Heart right ventricle (tissue), 16 donors: ENCODE measurements around the gene CCDC182. TPM values are rescaled to one million over a fixed set of nuclear protein-coding genes. Genes with fewer than 3 reads are reported as not detected.

Source experiments
- ATAC-seq, 8 donors: fragments of 200-7000 bp; cut with Tn5 transposase; one replicate each; pipeline ENCODE4 v1.9.1; 2020; ENCODE audit warnings: mild to moderate bottlenecking in 8 of 8, moderate library complexity in 8 of 8, moderate number of reproducible peaks in 1 of 8
- DNase-seq, 2 donors: peaks; one replicate each; pipeline ENCODE4 v3.0.0-alpha.2; 2020
- H3K27ac ChIP-seq, 10 donors: fragments of 200-600 bp; sonication (generic) in 2 of 10; one replicate each; pipeline versions ENCODE4 v1.5.0 to v1.8.0; 2020 to 2022; ENCODE audit warnings: mild to moderate bottlenecking in 3 of 10
- H3K27me3 ChIP-seq, 7 donors: fragments of 200-600 bp; one replicate each; pipeline ENCODE4 v1.8.0; 2021 to 2022; ENCODE audit warnings: mild to moderate bottlenecking in 2 of 7
- H3K36me3 ChIP-seq, 9 donors: fragments of 200-600 bp; sonication (generic) in 1 of 9; one replicate each; pipeline versions ENCODE4 v1.5.0 to v1.8.0; 2020 to 2022; ENCODE audit warnings: mild to moderate bottlenecking in 2 of 9
- H3K4me1 ChIP-seq, 9 donors: fragments of 200-600 bp; sonication (generic) in 1 of 9; one replicate each; pipeline versions ENCODE4 v1.5.0 to v1.8.0; 2020 to 2022; ENCODE audit warnings: mild to moderate bottlenecking in 4 of 9
- H3K4me3 ChIP-seq, 10 donors: fragments of 200-600 bp; sonication (generic) in 2 of 10; one replicate each; pipeline versions ENCODE4 v1.5.0 to v1.8.0; 2020 to 2022; ENCODE audit warnings: mild to moderate bottlenecking in 7 of 10, moderate library complexity in 2 of 10
- H3K9me3 ChIP-seq, 11 donors: fragments of 200-600 bp in 10 of 11; sonication (generic) in 2 of 11; one replicate each; pipeline versions ENCODE4 v1.5.0 to v1.8.0; 2013 to 2022; ENCODE audit warnings: mild to moderate bottlenecking in 2 of 11, control low read depth in 1 of 11, moderate library complexity in 1 of 11
- CTCF ChIP-seq, 9 donors: fragments of 200-600 bp; sonication (generic) in 2 of 9; IDR thresholded peaks; one replicate each; pipeline versions ENCODE4 v1.5.0 to v1.8.0; 2021 to 2022; ENCODE audit warnings: antibody characterized with exemption in 9 of 9, mild to moderate bottlenecking in 5 of 9, moderate library complexity in 1 of 9
- WGBS, 2 donors: extraction: QIAGEN DNeasy Blood & Tissue Kit; methylation state at CpG; one replicate each; pipeline ENCODE4 v1.1.7; 2013; ENCODE audit warnings: inconsistent platforms in 1 of 2; 5-methylcytosine and 5-hydroxymethylcytosine counted together
- intact Hi-C, 10 donors: fragments of 100-400 bp; cut with DNase I; formaldehyde crosslinking; loops; one replicate each; pipeline versions ENCODE4 v1.11.1 to v1.14.2; 2022
- polyA plus RNA-seq, 2 donors: library from polyadenylated mRNA; stranded (reverse); fragments of 200-250 nt; gene quantifications; one replicate each; pipeline ENCODE4 v1.2.3, GENCODE V29; 2013
- total RNA-seq, 10 donors: library from RNA; stranded (reverse); fragmentation: NEBNext Ultra II Directional in 3 of 10; extraction: Animal tissue kit (Norgen Biotek cat#: 25700) in 3 of 10; gene quantifications; one replicate each; pipeline versions ENCODE4 v1.2.1 to v1.2.4, GENCODE V29; 2021 to 2023
- donor health status: Arrhythmogenic right ventricular cardiomyopathy.
- donor health status: ischemic (EF 13 %, LVEDD 7.1; RV severe dilation, severe dysfunction).
- donor health status: healthy with polysubstance abuse.
- donor health status: DM: no; HTN: yes; CAD: no.
- donor health status: DM: no; HTN: no; CAD: no.
- donor health status: ischemic (EF 25% LVEDD 6.9; RV normal size, moderate dysfunction).
- donor health status: ischemic (EF 25% LVEDD 5.7; RV mildly dilated, moderate dysfunction).
- donor health status: healthy.
- donor health status: DM: yes; HTN: yes; CAD: no.
- donor health status: Ischemic cardiomyopathy.
- donor health status: ischemic (EF 35%, LVEDD 5.7; RV mildly dilated, moderate dysfunction).
- donor health status: nonischemic (EF 11% LVEDD 7.7; RV severe dilation, severe dysfunction).
- donor health status: DM: yes; HTN: yes; CAD: no.
- donor health status: PGD.
- donor health status: ischemic (EF 29% LVEDD 5.4; RV normal size, mild dysfunction).
- donor health status: nonischemic (EF 23%, LVEDD 6.1; RV moderate dilation, normal function).

Gene CCDC182
- total and polyA plus RNA-seq, 12 donors: not detected

- no peak overlapping the region for H3K27ac ChIP-seq
- 75 to 76% methylated on average over 5 of the region's 5 CpGs for WGBS, 2 donors
- no peaks in the 10 kb centered on the region for H3K36me3 ChIP-seq
- DNase-seq (no peak), ATAC-seq (peak in 2 of 8 donors; percentile 44 to 49)
- H3K9me3 ChIP-seq: no peaks in the 10 kb centered on the region
- no peak overlapping the region for H3K4me3 ChIP-seq
- H3K27me3 ChIP-seq: no peaks in the 10 kb centered on the region
- peaks cover 0 to 5% (median 0%) of the 10 kb centered on the region in 9 donors for H3K4me1 ChIP-seq
- no peak for TF ChIP-seq CTCF (IDR thresholded peaks at IDR 0.05)
- intact Hi-C loops: no loop called here
Observed at GRCh38 chr17:57724729-57725125, 20.4 kb downstream of the CCDC182 start.

- no peaks in the 10 kb centered on the region for H3K27me3 ChIP-seq
- H3K36me3 ChIP-seq: no peaks in the 10 kb centered on the region
- 65 to 72% methylated on average over 14 of the region's 14 CpGs for WGBS, 2 donors
- intact Hi-C loops: no loop called here
- no peak overlapping the region for H3K27ac ChIP-seq
- DNase-seq (no peak), ATAC-seq (peak in 1 of 8 donors; percentile 32)
- peaks cover 0 to 5% (median 0%) of the 10 kb centered on the region in 9 donors for H3K4me1 ChIP-seq
- no peak for TF ChIP-seq CTCF (IDR thresholded peaks at IDR 0.05)
- H3K9me3 ChIP-seq: no peaks in the 10 kb centered on the region
- H3K4me3 ChIP-seq: no peak overlapping the region
Observed at GRCh38 chr17:57724026-57724728, 20.9 kb downstream of the CCDC182 start.

- Histone ChIP-seq H3K36me3 (no peaks in the 10 kb centered on the region), H3K4me1 (peaks cover 0 to 5% (median 0%) of the 10 kb centered on the region in 9 donors), H3K27ac (no peak overlapping the region), H3K9me3 (no peaks in the 10 kb centered on the region), H3K27me3 (no peaks in the 10 kb centered on the region), H3K4me3 (no peak overlapping the region)
- intact Hi-C loops: no loop called here
- 81 to 82% methylated on average over 13 of the region's 13 CpGs for WGBS, 2 donors
- DNase-seq (no peak), ATAC-seq (no peak)
- no peak for TF ChIP-seq CTCF (IDR thresholded peaks at IDR 0.05)
Observed at GRCh38 chr17:57723427-57724025, 21.6 kb downstream of the CCDC182 start.

- Histone ChIP-seq H3K4me1 (peaks cover 0 to 5% (median 0%) of the 10 kb centered on the region in 9 donors), H3K27ac (no peak overlapping the region), H3K4me3 (no peak overlapping the region), H3K36me3 (no peaks in the 10 kb centered on the region), H3K27me3 (no peaks in the 10 kb centered on the region), H3K9me3 (no peaks in the 10 kb centered on the region)
- no peak for TF ChIP-seq CTCF (IDR thresholded peaks at IDR 0.05)
- DNase-seq (no peak), ATAC-seq (no peak)
- intact Hi-C loops: no loop called here
- WGBS, 2 donors: 67 to 75% methylated on average over 7 of the region's 7 CpGs
Observed at GRCh38 chr17:57722704-57723043, 22.4 kb downstream of the CCDC182 start.
